Hematopoietic multipotent progenitor cell treated with erythropoietin and hydrocortisone succinate and interleukin-3 and kit ligand, for 8 days (in vitro differentiated cells): ENCODE data around the gene LRP1.
"Not testable (repeated sequence)": the region's sequence is repeated elsewhere in the genome, so short reads cannot be mapped to it uniquely, and the experiment has no call there.

Experiments used
- DNase-seq: peaks from one replicate; pipeline ENCODE4 v3.0.0-alpha.2; 2015

LRP1 gene

DNA sequence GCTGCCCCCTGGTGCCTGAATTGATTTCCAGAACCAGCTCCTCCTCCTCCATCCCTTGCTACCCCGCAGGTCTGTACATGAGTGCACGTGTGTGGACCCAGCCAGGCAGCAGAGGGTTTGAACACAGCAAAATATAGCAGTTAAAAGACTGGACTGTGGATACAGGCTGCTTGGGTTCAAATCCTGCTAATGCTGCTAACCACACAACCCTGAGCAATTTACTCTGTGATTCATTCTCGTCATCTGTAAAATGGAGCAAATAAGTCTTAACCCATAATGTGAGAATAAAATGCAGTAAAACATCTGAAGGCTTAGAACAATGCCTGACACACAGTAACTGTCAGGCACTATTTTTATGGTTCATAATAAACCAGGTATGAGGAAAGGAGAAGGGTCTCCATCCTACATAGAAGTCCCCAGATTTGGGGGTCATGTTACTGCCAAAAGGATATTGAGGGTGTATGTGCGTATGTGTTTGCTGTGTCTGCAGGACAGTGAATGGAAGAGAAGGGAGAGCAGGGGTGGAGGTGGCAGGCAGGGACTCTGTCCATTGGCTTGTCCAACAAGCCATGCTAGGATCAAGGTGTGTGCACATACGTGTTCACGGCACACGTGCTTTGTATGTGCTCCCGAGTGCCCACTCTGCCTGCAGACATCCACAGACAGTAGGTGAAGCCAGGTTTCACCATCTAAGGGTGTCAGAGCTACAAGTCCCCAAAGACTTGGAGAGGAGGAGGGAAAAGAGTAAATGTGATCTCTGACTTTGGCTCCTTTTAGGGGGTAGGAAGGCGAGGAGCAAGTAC lies 15.6 kb upstream of the LRP1 start:
- no peak for DNase-seq

DNA sequence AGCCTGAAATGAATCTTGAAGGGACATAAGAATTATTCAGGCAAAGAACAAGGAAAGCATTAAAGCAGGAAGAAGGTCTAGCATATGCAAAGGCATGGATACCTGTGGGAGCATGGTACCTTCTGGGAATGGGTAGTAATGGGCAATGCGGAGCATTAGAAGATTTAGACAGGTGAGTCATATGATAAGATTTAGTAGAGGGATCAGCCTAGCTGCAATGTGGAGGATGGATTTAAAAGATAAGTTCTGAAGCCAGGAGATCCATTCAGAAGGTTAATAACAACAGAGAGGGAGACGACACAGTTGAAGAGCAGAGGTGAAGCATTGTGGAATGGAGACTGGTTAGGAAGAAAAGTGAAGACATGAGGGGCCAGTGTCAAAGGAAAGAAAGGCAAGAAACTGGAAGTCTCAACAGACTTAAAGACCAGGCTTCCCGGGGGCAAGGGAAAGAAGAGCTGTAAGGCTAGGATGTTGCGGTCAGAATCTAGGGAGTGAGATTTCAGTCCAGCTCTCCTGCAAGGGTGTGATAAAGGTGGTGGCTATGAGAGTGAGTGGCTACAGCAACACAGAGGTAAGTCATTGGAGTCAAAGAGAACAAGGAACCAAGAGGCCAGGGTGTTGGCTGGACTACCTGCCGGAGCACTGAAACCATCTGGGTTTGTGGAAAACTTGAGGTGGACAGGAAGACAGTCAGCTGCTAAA lies 11.6 kb upstream of the LRP1 start:
- DNase-seq = no peak

DNA sequence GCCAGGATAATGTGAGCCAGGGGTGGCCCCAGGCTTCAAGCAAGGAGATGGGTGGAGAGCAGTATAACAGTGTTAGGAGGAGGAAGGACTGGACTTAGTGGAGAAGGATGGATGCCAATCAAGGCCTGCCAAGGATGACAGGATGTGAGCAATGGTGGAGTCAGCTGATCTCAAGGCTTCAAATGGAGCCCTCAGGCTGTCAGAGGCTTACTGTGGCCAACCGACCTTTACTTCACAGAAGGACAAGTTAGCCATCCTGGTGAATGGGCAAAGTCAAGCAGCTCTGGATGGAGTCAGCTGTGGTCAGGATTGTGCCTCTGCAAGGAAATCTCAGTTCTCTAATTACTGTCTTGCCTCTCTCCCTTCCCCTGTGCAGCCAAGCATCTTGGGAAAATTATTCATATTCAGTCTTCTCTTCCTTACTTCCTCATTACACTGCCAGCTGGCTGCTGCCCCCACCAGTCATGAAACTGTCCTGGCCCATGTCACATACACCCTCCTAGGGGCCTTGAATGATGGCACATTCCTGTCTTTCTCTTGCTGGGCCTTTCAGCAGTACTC lies 9.5 kb upstream of the LRP1 start:
- DNase-seq = no peak

DNA sequence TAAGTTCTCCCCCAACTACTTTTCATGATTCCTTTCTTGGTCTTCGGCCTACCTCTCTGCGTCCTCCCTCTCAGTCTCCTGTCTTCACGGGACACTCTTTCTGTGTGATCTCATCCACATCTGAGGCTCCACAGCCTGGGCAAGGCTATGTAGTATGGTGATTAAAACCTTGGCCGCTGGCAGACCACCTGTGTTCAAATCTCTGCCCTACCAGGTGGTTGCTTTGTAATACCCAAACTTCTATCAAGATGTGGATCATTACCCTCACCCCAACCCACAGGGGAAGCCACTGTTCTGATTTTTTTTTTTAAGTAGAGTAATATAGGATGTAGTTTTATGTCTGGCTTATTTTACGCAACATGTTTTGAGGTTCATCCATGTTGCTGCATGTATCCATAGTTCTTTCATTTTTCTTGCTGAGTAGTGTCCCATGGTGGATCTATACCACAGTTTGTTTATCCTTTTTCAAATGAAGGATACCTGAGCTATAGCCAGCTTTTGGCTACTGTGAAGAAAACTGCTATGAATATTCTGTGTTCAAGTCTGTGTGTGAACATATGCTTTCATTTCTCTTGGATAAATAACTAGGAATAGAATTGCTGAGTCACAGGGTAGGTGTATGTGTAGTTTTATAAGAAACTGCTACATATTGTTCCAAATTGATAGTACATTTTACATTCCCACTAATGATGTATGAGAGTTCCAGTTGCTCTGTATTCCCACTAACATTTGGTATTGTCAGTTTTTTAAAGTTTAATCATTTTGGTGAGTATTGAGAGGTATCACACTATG lies 8.8 kb upstream of the LRP1 start:
- no peak for DNase-seq

DNA sequence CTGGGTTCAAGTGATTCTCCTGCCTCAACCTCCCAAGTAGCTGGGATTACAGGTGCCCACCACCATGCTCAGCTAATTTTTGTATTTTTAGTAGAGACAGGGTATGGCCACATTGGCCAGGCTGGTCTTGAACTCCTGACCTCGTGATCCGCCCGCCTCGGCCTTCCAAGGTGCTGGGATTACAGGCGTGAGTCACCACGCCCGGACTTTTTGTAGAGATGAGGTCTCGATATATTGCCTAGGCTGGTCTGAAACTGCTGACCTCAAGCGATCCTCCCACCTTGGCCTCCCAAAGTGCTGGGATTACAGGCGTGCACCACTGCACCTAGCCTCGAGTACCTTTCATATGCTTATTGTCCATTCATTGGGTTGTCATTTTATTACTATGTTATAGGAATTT lies 7.6 kb upstream of the LRP1 start:
- DNase-seq = not testable (repeated sequence)

GRCh38 chr12:57123813-57124212 lies 4.5 kb upstream of the LRP1 start:
- no peak for DNase-seq

DNA sequence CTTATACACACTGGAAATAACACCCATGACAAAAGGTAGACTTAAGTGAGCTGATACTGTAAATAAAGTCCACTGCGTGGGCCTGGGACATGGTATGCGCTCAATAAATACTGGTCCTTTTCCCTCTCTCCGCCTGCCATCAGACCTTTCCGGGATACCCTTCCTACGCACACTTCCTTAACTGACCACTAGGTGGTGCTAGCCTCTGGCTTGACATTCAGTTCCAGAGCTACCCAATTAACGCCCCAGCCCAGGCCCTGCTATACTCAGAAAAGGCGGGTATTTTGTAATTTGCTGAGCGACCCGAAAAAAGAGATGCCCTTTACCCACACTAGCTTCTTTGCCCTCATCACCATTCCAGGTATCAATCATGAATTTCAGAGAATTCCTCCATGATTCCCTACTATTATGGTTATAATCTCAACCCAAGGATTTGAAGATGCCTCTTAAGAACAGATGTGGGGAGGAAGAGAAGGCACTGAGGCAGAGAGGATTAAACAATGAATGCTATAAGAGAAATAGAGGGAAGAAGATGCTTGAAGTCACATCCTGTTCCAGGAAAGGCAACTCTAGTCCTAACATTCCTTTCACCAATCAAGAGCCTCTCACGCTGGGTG lies 3.9 kb upstream of the LRP1 start:
- peak; percentile 85 for DNase-seq

- DNase-seq = no peak
Measured at GRCh38 chr12:57126061-57126460, 2.2 kb upstream of the LRP1 start.

DNA sequence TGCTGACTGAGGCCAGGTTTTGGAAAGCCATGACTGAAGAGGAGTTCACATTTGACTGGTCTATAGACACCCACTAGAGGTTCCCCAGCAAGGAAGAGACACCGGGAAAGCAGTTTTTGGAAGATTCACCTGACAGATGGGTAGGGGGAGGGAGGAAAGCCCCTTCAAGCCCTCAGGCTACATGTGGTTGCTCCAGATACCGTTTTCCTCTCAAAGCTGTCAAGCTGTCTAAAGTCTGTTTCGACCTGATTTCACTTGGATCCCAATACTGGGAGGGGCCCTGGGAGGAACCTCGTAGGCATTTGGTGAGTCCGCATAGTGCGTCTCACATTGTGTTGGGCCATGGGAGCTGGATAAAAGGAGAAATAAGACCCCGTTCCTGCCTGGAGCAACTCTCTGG lies 1.7 kb upstream of the LRP1 start:
- DNase-seq = peak; percentile 71

GRCh38 chr12:57127101-57127725 lies 1.1 kb upstream of the LRP1 start:
- DNase-seq = peak; percentile 69

GRCh38 chr12:57128519-57129247 lies 400 bp downstream of the LRP1 start:
- DNase-seq = no peak

GRCh38 chr12:57129321-57129842 lies 1.1 kb downstream of the LRP1 start:
- no peak for DNase-seq

- DNase-seq = no peak
Measured at GRCh38 chr12:57129889-57130288, 1.6 kb downstream of the LRP1 start.

- DNase-seq = no peak
Measured at GRCh38 chr12:57130941-57131340, 2.7 kb downstream of the LRP1 start.

DNA sequence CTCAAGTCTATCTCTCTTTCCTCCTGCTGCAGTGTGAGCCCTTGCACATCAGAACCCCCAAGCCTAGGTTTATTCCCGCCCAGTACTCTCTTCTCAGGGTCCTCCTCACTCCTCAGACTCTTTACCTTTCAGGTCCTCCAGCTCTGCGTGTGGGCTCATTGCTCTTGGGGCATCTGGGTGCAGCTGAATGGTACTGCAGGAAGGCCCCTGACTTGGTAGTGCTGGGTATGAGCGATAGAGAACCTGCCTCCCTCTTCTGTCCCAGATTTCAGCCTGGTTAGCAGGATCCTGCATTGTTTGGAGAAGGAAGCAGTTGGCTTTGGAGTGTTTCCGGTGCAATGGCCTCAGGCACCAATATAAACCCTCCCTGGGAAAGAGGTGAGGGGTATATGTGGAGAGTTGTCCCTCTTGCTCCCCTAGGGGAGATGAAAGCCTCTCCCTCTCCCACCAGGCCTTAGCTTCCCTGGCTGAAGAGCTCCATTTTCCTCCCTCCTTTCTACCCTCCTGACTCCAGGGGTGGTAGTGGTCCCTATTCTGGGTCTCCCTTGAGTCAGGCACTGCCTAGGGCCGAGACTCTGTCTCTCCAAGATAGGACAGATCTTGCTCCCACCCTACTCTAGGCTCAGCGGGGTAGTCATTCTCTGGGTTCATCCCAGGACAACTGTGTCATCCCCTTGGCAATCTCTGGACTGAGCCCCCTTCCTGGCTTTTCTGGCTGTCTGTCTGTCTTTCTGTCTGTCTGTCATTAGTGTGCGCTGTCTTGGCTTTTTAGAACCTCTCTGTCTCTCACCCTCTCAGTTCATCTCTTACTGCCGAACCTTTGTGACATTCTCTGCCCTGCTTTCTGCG lies 3.8 kb downstream of the LRP1 start:
- DNase-seq = peak; percentile 23

DNA sequence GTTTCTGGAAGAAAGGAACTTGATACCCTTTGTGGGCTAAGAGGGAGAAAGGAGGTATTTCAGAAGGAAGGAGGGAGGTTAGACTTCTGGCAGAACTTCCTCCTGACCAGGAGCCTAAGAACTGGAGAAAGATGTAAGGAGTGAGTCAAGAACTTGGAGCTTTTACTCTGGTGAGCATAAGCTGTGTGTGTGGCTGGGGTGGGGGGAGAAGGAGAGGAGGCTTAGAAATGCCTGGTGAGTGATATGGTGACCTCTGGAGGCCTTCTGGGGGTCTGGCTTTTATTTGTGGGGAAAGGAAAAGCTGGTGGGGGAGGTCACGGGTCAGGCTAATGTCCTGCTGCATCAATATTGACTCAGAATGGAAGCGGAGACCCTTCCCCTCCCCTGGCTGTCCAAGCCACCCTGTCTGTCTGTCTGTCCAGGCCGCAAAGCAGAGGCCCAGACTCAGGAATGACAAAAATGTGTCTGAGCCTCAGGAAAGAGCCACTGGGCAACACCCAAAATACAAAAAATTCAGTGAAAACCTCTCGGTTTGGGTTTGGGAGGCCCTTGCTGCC lies 4.8 kb downstream of the LRP1 start:
- no peak for DNase-seq

- no peak for DNase-seq
Measured at GRCh38 chr12:57133916-57134315, 5.6 kb downstream of the LRP1 start.

- no peak for DNase-seq
Measured at GRCh38 chr12:57134949-57135348, 6.7 kb downstream of the LRP1 start.

- DNase-seq = no peak
Measured at GRCh38 chr12:57135527-57136326, 7.4 kb downstream of the LRP1 start.
